NCI-H187 (cell line): Measurements from ENCODE around the gene COG6.
A peak's percentile ranks its signal among the peaks of the same experiment; 100 is the strongest.

Experiments
- DNase-seq, 2 experiments: peaks; one replicate each; lab custom pipeline; 2025; lab: John Stamatoyannopoulos, UW

COG6 gene

DNA sequence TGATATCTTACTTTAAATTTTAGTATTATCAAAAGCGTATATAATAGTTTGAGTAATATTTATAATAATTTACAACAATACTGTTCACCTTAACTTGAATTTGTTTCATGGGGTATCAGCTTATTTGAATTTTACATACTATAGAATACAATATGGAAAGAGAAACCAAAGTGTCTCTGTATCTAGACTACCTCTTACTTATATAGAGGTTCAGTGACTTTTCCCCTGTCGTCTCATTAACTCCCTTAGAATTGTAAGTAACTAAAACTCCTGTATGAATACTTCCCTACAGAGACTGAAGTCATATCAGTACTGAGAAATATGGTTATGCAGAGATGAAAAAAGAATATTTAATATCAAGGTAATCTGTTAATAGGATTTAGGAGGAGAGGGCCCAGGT, 26.8 kb downstream of the COG6 start:
- DNase-seq = no peak

DNA sequence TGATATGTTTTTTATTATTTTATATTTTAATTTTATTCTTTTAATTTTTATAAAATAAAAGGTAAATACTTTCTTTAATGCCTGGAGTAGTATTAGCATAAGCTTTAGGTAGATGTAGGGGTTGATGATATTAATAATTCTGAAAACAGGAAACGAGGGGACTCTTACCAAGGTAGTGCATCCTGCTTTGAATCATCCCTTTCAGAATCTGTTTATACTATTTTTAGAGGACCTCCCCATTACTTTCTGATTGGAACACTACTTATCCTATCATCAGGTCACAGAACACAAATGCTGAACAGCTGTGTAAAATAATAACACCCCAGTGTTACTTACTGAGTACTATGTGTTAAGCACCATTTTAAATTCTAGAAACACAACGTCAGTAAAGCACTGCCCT, 27.3 kb downstream of the COG6 start:
- DNase-seq = no peak

DNA sequence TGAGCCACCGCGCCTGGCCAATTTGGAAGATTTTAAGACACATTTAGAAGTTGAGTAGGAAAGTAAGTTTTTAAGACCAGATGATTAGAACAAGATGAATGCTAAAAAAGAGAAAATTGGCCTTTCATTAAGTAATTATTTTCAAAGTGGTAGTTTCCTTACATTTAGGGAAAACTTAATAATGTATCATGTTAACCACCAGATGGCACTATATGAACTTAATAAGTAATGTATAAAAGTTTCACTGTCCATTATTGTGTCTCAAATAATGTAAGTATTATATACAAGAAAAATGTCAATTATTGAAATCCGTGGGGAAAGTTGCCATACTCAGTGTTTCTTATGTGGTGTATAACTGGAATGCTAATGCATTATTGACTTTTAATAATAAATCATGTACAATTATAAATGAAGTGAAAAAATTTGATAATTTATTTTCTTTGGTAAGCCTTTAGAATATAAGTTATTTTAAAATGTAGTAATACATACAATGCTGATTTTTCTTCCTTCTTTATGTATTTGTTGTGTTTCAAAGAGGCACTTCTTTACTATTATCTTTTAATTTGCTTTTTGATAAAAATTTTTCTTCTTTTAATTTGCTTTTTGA, 29.2 kb downstream of the COG6 start:
- DNase-seq = no peak

DNA sequence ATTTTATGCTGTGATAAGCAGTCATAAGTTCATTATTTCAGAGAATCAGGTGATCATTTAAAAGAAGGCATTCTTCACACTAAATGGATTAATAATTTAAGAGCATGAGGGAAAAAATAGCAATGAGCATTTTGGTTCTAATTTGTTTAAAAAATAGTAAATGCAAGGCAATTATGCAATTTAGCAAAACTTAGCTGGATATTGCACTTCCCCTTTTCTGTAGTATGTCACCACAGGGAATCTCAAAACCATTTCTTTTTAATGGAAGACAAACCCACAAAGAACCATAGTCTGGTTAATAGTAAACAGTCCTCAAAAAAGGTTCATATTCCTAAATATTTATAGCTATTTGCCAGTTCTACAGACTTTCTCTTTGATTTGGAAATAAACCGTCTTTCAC, 30.2 kb downstream of the COG6 start:
- DNase-seq = no peak

DNA sequence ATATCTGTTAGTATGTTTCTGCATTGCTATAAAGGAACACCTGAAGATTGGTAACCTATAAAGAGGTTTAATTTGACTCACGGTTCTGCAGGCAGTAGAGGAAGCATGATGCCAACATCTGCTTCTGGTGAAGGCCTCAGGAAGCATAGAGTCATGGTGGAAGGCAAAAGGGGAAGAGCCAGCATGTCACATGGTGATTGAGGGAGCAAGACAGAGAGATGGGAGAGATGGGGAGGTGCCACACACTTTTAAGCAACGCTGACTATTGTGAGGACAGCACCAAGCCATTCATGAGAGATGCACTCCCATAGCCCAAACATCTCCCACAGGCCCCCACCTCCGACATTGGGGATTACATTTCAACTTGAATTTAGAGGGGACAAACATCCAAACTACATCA, 32.8 kb downstream of the COG6 start:
- DNase-seq = no peak

DNA sequence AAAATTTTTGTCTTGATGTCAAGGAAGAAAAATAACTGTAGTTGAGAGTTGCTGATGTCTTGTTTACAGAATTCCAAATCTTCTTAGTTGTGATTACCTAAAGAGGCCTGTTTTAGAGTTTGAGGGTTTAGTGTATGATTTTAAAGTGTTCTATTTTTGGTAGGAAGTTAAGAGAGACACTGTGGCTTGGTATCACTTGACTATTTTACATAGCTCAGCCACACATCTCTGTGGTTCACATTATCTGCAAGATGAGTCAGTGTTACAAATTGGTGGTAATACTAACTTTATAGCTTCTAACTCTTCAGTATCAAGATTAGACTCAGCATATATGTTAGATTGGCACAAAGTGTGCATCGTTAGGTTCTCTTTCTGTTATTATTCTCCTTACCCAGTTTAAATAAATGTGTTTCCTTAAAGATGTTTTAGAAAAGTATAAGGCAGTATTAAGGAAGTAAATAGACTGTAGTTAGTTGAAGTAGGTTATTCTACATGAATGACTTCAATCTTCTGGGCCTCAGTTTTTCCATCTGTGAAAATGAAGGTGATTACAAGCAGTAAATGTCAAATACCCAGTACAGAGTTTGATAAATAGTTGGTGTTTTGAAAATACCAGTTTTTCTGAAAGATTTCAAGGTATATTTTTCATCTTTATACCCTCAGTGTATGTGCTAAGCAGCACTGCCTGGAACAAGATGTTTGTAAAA, 33.4 kb downstream of the COG6 start:
- no peak for DNase-seq

DNA sequence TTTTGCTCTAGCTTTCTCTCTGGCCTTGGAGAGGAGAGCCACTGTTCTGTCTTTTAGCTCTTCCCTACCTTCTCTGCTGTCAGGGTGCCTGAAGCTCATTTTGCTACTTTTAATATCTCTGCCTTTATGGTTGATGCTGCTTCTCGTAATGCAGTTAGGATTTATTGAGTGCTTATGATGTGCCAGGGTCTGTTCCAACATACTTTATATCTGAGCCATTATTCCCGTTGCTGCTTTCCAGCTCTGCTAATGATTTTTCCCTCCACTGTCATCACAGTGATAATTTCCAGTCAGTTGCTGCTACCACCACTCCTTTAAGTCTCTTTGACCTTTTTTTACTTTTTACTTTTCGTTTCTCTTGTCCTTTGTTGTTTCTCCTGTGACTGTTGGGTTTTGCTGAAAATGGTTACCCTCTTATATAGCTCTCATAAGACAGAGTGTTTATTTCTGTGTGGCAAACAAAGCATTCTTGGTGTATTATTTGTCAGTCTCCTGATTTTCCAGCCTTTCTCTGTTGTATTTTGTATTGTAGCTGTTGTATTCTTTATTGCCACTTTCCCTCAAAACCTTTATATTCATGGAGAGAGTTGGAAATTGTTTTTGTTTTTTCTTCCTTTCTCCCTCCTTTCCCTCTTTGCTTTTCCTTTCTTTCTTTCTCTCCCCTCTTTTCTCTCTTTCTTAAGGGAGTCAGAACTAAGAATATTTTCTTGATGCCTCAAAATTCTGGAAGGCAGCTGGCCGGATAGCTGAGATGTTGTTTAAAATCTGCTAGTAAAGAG, 37.4 kb downstream of the COG6 start:
- no peak for DNase-seq

DNA sequence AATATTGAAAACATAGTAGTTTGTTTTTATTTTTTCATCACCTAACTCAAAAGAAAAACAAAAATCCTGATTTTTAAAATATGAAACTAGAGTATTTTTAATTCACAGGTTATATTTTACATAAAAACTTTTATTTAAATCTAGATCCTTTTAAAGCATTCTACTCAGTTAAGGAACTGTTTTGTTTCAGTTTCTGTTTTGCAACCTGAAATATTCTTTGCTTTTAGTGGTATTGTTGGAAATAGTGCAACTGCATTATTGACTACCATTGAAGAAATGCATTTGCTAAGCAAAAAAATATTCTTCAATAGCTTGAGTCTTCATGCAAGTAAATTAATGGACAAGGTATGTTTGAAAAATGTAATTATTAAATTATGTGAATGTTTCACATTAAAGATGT, 43.8 kb downstream of the COG6 start:
- no peak for DNase-seq

DNA sequence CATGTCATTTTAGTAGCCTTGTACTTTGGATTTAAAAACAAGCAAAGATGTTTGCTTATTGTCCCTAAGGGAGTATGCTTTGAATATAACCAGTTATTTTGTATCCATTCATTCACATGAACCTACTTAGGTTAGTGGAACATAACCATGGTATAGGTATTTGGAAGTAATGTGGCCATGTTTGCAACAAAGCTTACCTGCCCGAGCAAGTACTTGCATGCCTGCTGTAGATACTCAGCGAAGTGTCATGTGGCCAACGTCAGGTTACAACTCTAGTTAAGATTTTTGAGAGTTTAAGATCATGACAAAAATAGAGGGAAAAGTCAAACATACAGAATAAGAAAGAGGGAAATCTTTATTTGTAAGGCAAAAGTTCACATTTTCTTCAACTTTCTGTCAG, 57.2 kb downstream of the COG6 start:
- no peak for DNase-seq

DNA sequence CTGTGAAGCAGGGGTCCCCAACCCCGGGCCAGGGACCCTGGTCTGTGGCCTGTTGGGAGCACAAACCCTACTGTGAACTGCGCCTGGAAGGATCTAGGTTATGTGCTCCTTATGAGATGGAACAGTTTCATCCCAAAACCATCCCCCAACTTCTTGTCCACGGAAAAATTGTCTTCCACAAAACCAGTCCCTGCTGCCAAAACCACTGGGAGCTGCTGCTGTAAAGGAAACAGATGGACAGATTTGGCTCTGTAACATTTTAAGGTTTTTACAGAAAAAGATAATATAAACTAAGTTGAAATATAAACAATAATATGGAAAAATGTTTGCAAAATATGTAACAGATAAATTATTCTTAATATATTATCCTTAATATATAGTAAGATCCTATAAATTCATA, 73.7 kb downstream of the COG6 start:
- no peak for DNase-seq

DNA sequence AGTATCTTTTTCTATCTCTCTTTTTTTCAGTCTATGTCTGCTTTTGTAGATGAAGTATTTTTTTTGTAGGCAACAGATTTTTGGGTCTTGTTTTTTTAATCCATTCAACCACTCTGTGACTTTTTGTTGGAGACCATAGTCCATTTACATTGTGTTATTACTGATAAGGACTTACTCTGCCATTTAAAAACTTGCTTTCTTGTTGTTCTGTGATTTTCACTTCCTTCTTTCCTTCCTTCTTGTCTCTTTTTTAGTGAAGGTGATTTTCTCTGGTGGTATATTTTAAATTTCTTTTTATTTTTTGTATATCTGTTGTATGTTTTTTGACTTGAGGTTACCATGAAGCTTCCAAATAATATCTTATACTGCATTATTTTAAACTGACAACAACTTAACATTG, 79.5 kb downstream of the COG6 start:
- DNase-seq = no peak

DNA sequence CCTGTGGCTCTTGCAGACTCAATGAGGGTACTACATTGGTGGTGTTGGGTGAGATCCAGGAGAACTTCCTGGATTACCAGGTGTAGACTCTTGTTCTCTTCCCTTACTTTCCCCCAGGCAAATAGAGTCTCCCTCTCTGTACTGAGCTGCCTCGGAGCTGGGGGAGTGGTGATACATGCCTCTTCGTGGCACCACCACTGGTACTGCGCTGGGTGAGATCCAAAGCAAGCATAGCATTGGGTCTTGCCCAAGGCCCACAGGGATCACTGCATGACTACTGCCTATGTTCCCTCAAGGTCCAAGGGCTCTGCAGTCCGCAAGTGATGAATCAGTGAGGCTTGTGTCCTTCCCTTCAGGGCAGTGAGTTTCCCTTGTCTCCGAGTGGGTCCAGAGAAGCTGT, 81.6 kb downstream of the COG6 start:
- no peak for DNase-seq

DNA sequence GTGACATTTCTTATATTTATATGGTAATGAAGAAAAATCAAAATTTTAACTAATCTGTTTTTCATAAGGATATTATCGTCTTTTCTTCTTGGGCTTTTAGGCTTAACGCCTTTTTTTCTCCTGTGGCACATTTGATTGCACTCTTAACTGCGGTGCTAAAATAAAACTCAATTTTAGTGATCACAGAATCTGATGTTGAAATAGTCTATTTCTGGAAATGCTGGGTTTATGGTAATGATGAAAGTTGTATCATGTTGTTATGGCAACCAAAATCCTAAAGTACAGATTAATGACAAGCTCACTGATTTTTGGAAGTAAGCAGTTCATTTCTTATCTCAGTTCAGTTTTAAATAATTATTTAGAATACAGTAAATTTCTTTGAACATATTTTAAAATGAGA, 85.3 kb downstream of the COG6 start:
- DNase-seq = no peak

DNA sequence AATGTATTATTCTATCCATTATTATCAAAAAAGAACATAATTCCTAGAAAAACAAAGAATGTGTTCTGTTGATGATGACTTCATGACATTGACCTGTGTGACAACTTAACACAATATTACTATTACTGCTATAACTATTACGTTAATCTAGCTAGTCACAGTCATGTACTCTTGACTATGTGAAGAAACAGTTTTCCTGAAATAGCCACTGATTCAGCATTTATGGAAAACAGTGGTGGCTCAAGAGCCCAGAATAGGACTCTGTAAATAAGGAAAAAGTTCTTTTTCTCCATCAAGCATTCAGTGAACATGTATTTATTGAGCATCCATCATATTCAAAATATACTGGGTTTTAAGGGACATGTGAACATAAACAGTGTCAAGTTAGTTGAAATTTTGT, 93.5 kb downstream of the COG6 start:
- DNase-seq = no peak

DNA sequence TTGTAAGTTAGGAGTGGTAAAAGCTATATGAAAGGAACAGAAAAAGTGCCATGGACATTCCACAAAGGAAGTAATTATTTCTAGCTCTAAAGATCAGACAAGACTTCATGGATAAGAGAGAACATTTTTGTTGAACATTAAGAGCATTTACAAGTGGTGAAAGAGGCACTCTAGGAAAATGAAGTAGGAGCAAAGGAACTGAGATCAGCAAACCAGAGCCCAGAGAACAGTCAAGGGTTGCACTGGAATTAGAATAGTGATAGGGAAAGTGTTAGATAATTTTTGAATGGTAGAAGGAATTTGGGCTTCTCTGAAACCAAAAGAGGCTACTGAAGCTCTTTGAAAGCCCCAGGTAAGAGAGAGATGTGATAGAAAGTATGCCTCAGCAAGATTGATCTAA, 94.1 kb downstream of the COG6 start:
- no peak for DNase-seq

DNA sequence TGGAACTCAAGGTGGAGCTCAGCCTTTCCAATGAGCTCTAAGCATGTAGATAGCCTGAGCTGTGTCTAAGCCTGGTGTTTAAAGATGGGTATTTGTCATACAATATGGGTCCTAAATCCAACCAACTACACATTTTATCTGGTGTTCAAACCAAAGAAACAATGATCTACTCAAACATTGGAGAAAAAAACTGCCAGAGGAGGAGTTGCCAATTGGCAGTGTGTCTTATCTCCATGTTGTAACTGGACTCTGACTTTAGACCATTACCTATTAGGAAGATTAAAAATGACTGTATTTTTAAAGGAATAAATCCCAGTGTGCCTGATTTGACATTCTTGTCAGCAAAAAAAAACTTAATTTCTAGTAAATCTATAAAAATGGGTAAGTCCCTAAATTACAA, 96.3 kb downstream of the COG6 start:
- no peak for DNase-seq

DNA sequence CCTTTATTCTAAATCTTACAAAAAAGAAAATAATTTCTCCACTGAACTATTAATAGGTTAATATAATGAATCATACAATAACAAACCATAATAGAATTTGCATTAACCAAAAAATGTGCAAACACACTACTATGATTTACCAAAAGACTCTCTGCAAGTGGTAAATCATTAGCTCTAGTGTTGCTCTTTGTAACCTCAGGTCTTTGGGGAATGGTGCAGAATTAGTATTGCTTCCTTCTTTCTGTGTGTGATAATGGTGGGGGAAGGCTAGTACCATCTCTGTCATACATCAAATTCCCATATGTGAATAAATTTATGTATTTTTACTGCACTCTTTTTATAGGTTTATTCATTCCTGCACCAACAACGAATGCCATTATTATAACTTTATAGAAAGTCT, 105.1 kb downstream of the COG6 start:
- no peak for DNase-seq

DNA sequence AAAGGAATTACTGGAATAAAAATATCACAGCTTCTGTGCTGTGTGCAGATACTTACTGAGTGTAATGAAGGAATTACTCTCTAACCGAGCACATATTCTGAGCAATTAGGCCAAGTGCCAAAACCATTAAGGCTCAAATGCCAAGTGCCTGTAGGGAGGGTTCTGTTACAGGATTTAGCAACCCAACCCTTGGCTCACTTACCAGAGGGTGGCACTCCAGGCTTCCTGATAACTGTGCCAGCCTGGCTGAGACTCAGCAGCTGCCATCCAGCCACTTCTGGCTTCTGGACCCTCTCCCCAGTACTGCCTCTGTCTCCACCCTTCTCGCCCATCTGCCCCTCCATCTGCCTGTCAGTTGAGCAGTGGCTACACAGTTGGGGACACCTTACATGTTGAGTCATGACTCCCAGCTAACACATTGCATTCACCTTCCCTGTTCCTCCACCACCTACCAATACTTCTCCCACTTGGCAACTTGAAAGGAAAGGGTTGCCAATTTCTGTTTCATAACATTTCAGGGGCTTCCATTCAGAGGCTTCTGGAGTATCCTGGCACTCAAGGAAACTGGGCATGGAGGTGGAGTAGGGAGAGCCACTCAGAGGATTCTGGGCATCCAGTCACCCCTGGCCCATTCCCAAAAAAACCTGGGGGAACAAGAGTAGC, 110.5 kb downstream of the COG6 start:
- DNase-seq = peak; percentile 35 to 45

DNA sequence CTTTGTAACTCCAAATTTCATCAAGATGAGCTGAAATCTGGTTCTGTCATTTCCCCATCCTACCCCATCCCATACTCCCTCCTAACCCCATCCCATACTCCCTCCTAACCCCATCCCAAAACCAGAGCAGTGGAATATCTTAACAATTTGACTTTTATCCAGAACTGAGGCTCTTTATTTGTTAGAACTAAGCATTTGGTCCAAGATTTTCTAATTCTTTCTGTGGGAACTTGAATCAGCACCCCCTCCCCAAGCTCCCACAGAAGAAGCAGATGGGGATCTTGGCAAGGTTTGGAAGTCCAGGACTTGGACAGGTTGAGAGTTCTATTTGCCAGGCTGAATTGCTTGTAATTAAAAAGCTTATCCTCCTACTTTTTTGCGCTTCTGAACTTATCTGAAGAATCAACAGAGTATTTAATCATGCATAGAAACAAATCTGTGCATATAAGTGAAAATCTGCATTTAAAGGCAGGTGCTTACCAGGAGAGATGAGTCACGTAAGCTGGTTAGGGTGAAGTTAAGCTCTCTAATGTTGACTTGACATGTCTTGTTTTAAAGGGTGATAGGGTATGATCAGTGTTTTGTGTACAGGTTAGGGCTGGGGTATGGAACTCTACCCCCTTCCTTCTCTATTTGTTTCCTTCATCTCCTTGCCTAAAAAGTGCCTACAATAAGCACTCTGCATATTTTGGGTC, 111.1 kb downstream of the COG6 start:
- DNase-seq = no peak

DNA sequence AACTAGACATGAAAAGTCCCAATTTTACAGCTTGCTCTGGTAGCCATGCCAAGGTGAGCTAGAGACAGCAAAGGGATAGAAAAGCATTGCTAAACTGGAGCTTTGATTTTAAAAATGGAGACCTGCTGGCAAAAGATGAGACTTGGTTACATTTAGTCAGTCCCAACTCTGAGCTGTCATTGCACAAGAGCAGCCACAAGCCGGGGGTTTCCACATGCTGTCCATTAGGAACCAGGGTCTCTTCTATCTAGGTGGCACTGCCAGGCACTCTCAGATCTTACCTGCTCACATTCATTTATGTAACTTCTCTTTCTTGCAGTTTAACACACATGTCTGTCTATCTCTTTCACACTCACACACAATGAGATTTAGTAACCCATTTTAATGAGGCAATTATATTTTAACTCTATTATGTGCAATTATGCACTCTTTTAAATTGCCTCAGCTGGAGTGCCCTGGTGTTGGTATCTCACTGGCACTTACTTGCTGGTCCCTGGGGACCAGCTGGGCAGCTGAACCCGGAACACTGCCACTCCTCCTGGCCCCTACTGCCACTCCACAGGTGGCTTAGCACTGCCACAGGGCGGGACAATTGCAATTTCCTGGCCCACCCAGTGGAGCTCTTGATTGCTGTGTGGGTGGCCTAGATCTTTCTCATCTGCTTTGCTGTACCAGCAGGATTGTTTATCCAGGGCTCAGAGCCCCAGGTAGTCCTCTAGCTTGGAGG, 112.5 kb downstream of the COG6 start:
- DNase-seq = no peak

DNA sequence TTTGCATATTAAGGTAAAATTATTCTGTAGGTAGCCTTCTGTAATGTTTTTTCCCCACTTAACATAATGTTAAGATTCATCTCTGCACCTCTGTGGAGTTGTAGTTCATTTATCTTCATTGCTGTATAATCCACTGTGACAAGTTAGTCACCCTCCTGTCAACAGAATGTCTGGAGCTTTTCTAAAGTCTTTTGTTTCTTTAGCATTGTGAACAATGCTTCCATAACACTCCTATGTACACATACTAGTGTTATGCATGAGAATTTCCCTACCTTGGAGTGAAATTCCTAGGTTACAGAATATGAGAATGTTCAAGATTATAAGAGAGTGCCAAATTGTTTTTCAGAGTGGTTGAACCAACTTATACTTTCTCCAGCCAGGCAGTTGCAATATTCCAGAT, 113.5 kb downstream of the COG6 start:
- DNase-seq = no peak
